Measurements from ENCODE around the gene TTC7B. TPM values are rescaled to one million over a fixed set of nuclear protein-coding genes. Genes with fewer than 3 reads are reported as not detected.

Gene TTC7B
- total and polyA plus RNA-seq, 2 of the 13 experiments (the other 11 are each of a cell fraction or from before 2014, with no cell fraction given): 1.3 to 3.2 TPM

DNA sequence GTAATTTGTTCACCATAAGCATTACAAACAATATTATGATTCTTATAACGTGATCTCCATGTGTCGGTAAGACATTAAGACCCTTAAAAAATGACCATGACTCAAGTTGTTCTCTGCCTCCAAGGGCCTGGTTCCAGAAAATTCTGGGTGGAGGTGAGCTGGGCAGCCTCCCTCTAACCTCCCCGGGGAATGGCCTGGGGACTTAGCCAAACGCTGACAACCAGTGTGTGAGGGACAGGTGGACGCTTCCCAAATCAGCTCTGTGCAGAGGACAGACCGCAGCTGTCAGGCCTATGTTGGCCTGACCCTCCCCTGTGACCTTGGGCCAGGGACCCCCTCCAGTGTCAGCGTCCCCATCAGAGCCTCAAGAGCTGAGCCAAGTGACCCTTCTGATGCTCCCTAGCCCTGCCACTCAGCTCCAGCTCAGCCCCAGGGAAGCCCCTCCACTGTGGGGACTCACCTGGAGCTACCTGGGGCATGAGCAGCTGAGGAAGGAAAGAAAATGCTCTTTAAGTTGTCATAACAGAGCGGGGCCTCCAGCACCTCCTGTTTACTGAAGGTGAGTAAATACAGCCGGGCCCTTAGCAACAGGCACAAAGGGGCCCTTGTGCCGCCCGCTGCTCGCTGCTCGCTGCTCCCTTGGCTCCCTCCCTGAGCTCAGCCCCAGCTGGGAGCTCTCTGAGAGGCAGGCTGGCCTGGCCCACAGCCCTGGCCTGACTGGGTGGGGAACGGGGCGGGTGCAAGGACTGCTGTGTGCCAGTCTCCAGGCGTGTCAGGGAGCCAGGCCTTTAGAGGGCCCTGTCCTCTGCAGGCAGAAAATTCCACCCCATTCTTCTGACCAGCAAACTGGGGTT lies 302.8 kb downstream of the TTC7B start (continued):
- TF ChIP-seq MXI1 (IDR thresholded peaks at IDR 0.05; ENCODE audit: borderline replicate concordance, low read depth, low read length) (no peak), MTA3 (CRISPR knock-in tag; IDR thresholded peaks at IDR 0.05) (no peak), JUND (CRISPR knock-in tag; IDR thresholded peaks at IDR 0.05) (no peak), REPIN1 (CRISPR knock-in tag; IDR thresholded peaks at IDR 0.05; ENCODE audit: borderline replicate concordance, low read depth) (peak; percentile 72), GTF2F1 (IDR thresholded peaks at IDR 0.05; ENCODE audit: low read length) (no peak), FOXA3 (CRISPR knock-in tag; IDR thresholded peaks at IDR 0.05) (peak; percentile 100), ZFP36L2 (CRISPR knock-in tag; IDR thresholded peaks at IDR 0.05) (no peak), SP5 (CRISPR knock-in tag; IDR thresholded peaks at IDR 0.05; ENCODE audit: borderline replicate concordance, low read depth) (peak; percentile 24), ARID2 (CRISPR knock-in tag; IDR thresholded peaks at IDR 0.05; ENCODE audit: borderline replicate concordance) (no peak), KAT2B (IDR thresholded peaks at IDR 0.05; ENCODE audit: borderline replicate concordance, low read depth, low read length) (no peak), ZNF782 (CRISPR knock-in tag; IDR thresholded peaks at IDR 0.05; ENCODE audit: borderline replicate concordance) (no peak; the same call in 1 of the 2 replicates), SOX5 (CRISPR knock-in tag; IDR thresholded peaks at IDR 0.05; ENCODE audit: borderline replicate concordance) (peak; percentile 72; the same call in 1 of the 2 replicates), CBX1 (IDR thresholded peaks at IDR 0.05; ENCODE audit: low read depth) (no peak), ZNF670 (CRISPR knock-in tag; IDR thresholded peaks at IDR 0.05; ENCODE audit: borderline replicate concordance) (peak; percentile 48; the same call in 1 of the 2 replicates), NFIC (IDR thresholded peaks at IDR 0.05; ENCODE audit: low read length) (no peak)
- TF ChIP-seq, protein P1, sequence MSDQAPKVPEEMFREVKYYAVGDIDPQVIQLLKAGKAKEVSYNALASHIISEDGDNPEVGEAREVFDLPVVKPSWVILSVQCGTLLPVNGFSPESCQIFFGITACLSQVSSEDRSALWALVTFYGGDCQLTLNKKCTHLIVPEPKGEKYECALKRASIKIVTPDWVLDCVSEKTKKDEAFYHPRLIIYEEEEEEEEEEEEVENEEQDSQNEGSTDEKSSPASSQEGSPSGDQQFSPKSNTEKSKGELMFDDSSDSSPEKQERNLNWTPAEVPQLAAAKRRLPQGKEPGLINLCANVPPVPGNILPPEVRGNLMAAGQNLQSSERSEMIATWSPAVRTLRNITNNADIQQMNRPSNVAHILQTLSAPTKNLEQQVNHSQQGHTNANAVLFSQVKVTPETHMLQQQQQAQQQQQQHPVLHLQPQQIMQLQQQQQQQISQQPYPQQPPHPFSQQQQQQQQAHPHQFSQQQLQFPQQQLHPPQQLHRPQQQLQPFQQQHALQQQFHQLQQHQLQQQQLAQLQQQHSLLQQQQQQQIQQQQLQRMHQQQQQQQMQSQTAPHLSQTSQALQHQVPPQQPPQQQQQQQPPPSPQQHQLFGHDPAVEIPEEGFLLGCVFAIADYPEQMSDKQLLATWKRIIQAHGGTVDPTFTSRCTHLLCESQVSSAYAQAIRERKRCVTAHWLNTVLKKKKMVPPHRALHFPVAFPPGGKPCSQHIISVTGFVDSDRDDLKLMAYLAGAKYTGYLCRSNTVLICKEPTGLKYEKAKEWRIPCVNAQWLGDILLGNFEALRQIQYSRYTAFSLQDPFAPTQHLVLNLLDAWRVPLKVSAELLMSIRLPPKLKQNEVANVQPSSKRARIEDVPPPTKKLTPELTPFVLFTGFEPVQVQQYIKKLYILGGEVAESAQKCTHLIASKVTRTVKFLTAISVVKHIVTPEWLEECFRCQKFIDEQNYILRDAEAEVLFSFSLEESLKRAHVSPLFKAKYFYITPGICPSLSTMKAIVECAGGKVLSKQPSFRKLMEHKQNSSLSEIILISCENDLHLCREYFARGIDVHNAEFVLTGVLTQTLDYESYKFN (CRISPR knock-in tag; conservative IDR thresholded peaks at IDR 0.05): peak; percentile 96
- TF ChIP-seq, protein P2, sequence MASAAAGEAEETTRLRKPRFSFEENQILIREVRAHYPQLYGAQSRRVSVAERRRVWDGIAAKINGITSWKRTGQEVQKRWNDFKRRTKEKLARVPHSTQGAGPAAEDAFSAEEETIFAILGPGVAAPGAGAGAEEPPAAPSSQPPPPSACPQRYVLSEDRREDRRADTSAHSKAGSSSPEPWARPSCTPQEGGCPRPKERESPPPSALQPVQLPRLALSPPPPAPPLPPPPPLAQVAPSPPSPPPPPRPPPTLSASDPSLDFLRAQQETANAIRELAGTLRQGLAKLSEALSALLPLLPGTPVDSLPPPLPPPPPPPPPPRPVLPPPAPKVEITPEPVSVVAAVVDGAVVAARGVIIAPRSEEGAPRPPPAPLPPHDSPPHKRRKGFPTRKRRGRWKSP (CRISPR knock-in tag; IDR thresholded peaks at IDR 0.05): 0 out of 2 replicates have a peak, but pooled peaks have one; percentile 77
- TF ChIP-seq, protein P3, sequence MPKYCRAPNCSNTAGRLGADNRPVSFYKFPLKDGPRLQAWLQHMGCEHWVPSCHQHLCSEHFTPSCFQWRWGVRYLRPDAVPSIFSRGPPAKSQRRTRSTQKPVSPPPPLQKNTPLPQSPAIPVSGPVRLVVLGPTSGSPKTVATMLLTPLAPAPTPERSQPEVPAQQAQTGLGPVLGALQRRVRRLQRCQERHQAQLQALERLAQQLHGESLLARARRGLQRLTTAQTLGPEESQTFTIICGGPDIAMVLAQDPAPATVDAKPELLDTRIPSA (CRISPR knock-in tag; IDR thresholded peaks at IDR 0.05; ENCODE audit: borderline replicate concordance): no peak
- TF ChIP-seq, protein P4, sequence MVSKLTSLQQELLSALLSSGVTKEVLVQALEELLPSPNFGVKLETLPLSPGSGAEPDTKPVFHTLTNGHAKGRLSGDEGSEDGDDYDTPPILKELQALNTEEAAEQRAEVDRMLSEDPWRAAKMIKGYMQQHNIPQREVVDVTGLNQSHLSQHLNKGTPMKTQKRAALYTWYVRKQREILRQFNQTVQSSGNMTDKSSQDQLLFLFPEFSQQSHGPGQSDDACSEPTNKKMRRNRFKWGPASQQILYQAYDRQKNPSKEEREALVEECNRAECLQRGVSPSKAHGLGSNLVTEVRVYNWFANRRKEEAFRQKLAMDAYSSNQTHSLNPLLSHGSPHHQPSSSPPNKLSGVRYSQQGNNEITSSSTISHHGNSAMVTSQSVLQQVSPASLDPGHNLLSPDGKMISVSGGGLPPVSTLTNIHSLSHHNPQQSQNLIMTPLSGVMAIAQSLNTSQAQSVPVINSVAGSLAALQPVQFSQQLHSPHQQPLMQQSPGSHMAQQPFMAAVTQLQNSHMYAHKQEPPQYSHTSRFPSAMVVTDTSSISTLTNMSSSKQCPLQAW (CRISPR knock-in tag; IDR thresholded peaks at IDR 0.05): peak; percentile 88
- TF ChIP-seq, protein P5, sequence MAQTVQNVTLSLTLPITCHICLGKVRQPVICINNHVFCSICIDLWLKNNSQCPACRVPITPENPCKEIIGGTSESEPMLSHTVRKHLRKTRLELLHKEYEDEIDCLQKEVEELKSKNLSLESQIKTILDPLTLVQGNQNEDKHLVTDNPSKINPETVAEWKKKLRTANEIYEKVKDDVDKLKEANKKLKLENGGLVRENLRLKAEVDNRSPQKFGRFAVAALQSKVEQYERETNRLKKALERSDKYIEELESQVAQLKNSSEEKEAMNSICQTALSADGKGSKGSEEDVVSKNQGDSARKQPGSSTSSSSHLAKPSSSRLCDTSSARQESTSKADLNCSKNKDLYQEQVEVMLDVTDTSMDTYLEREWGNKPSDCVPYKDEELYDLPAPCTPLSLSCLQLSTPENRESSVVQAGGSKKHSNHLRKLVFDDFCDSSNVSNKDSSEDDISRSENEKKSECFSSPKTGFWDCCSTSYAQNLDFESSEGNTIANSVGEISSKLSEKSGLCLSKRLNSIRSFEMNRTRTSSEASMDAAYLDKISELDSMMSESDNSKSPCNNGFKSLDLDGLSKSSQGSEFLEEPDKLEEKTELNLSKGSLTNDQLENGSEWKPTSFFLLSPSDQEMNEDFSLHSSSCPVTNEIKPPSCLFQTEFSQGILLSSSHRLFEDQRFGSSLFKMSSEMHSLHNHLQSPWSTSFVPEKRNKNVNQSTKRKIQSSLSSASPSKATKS (CRISPR knock-in tag; IDR thresholded peaks at IDR 0.05): no peak
